SK-N-SH (cell line): ENCODE results near the gene ATL2. TPM values are rescaled to one million over a fixed set of nuclear protein-coding genes. Genes with fewer than 3 reads are reported as not detected.

Experiments used
- CTCF ChIA-PET: fragments of 300-600, 350-600 bp; formaldehyde crosslinking; extraction: SDS; loops from one replicate; lab custom pipeline; 2021; lab: Yijun Ruan, JAX
- POLR2A ChIA-PET: fragments of 350-600 bp; sonication (Branson Sonifier 250); formaldehyde crosslinking; extraction: SDS; loops from one replicate; lab custom pipeline; 2020; ENCODE audit warnings: antibody characterized with exemption, inconsistent platforms; lab: Yijun Ruan, JAX
- DNase-seq: peaks from one replicate; pipeline ENCODE4 v3.0.0; 2012
- H2AFZ ChIP-seq: fragments of 200-600 bp; sonication (generic); 2 replicates; pipeline ENCODE4 v1.8.1; 2016; ENCODE audit warnings: antibody characterized with exemption, mild to moderate bottlenecking, low read depth
- H3F3A ChIP-seq: fragments of 200-600 bp; sonication (generic); replicated peaks from 2 replicates; pipeline ENCODE3; 2016; ENCODE audit warnings: antibody characterized with exemption, mild to moderate bottlenecking; ENCODE audit not compliant: insufficient read depth
- H3K27ac ChIP-seq, 2 experiments: fragments of 200-500 bp in 1 of 2; fragments of 200-600 bp in 1 of 2; sonication (Bioruptor generic) in 1 of 2; sonication (generic), shearing (Covaris generic) in 1 of 2; 2 replicates each; pipeline versions ENCODE4 v1.5.1 to v1.6.1; 2014 to 2016; ENCODE audit warnings: low read depth in 2 of 2, inconsistent platforms in 1 of 2, low read length in 1 of 2, mild to moderate bottlenecking in 1 of 2, mixed read lengths in 1 of 2
- H3K27me3 ChIP-seq: fragments of 200-600 bp; sonication (generic), shearing (Covaris generic); 2 replicates; pipeline ENCODE4 v1.6.1; 2016; ENCODE audit warnings: mixed run types; ENCODE audit not compliant: insufficient read depth
- H3K36me3 ChIP-seq, 2 experiments: fragments of 200-500 bp in 1 of 2; fragments of 200-600 bp in 1 of 2; sonication (Bioruptor generic) in 1 of 2; sonication (generic) in 1 of 2; replicated peaks in 1 of 2; 2 replicates each; pipeline versions ENCODE3 to v1.5.1; 2014 to 2016; ENCODE audit warnings: low read length in 1 of 2, mild to moderate bottlenecking in 1 of 2; ENCODE audit not compliant: insufficient read depth in 2 of 2, control insufficient read depth in 1 of 2
- H3K4me1 ChIP-seq, 2 experiments: fragments of 200-500 bp in 1 of 2; fragments of 200-600 bp in 1 of 2; sonication (Bioruptor generic) in 1 of 2; sonication (generic), shearing (Covaris generic) in 1 of 2; 2 replicates each; pipeline versions ENCODE4 v1.5.1 to v1.6.1; 2014 to 2016; ENCODE audit warnings: low read depth in 1 of 2, low read length in 1 of 2, mixed run types in 1 of 2; ENCODE audit not compliant: insufficient read depth in 2 of 2, control insufficient read depth in 1 of 2
- H3K4me2 ChIP-seq: fragments of 200-600 bp; sonication (generic), shearing (Covaris generic); 2 replicates; pipeline ENCODE4 v1.6.1; 2017; ENCODE audit warnings: mixed run types
- H3K4me3 ChIP-seq, 2 experiments: fragments of 200-500 bp in 1 of 2; fragments of 200-600 bp in 1 of 2; sonication (Bioruptor generic) in 1 of 2; sonication (generic), shearing (Covaris generic) in 1 of 2; 2 replicates each; pipeline versions ENCODE4 v1.5.1 to v1.8.1; 2014 to 2016; ENCODE audit warnings: low read depth in 2 of 2, inconsistent platforms in 1 of 2, low read length in 1 of 2, mild to moderate bottlenecking in 1 of 2, mixed read lengths in 1 of 2, moderate library complexity in 1 of 2
- H3K79me2 ChIP-seq: fragments of 200-600 bp; sonication (generic); 2 replicates; pipeline ENCODE4 v1.8.1; 2017; ENCODE audit warnings: mild to moderate bottlenecking; ENCODE audit not compliant: insufficient read depth
- H3K9ac ChIP-seq: fragments of 200-600 bp; sonication (generic); 2 replicates; pipeline ENCODE4 v1.6.1; 2017; ENCODE audit warnings: mixed run types
- H3K9me2 ChIP-seq: fragments of 200-600 bp; sonication (generic); 2 replicates; pipeline ENCODE4 v1.6.1; 2017; ENCODE audit warnings: mixed run types
- H3K9me3 ChIP-seq: fragments of 200-600 bp; sonication (generic); 2 replicates; pipeline ENCODE4 v1.6.1; 2017; ENCODE audit warnings: mixed run types, mild to moderate bottlenecking, moderate library complexity
- H4K20me1 ChIP-seq: fragments of 200-600 bp; sonication (generic); 2 replicates; pipeline ENCODE4 v1.6.1; 2017; ENCODE audit warnings: mild to moderate bottlenecking, mixed run types; ENCODE audit not compliant: insufficient read depth
- CHD2 ChIP-seq: fragments of 150-350 bp; IDR thresholded peaks from 2 replicates; pipeline ENCODE4 v1.6.1; 2018; ENCODE audit warnings: low read length; ENCODE audit not compliant: partially characterized antibody
- ELF1 ChIP-seq: IDR thresholded peaks from 2 replicates; pipeline ENCODE4 v1.4.0; 2012
- EP300 ChIP-seq, 2 experiments: IDR thresholded peaks; 2 replicates each; pipeline versions ENCODE4 v1.4.0 to v1.6.1; 2012; ENCODE audit warnings: borderline replicate concordance in 1 of 2, low read depth in 1 of 2, low read length in 1 of 2
- FOSL2 ChIP-seq: IDR thresholded peaks from 2 replicates; pipeline ENCODE4 v1.4.0; 2012; ENCODE audit warnings: low read depth, mild to moderate bottlenecking, moderate library complexity, borderline replicate concordance
- FOXJ3 ChIP-seq: sonication (generic); formaldehyde crosslinking; IDR thresholded peaks from 2 replicates; pipeline ENCODE4 v1.5.1; 2020; ENCODE audit warnings: mild to moderate bottlenecking, missing genetic modification reagents
- FOXM1 ChIP-seq: IDR thresholded peaks from 2 replicates; pipeline ENCODE4 v1.4.0; 2012; ENCODE audit warnings: low read depth, mild to moderate bottlenecking
- JUND ChIP-seq: IDR thresholded peaks from 2 replicates; pipeline ENCODE4 v1.4.0; 2012
- MEF2A ChIP-seq: IDR thresholded peaks from 2 replicates; pipeline ENCODE4 v1.4.0; 2012; ENCODE audit warnings: low read depth, borderline replicate concordance
- MXI1 ChIP-seq: IDR thresholded peaks from 2 replicates; pipeline ENCODE4 v1.6.1; 2012; ENCODE audit warnings: mild to moderate bottlenecking, low read depth, low read length, improper control_type of control experiment
- POLR2AphosphoS5 ChIP-seq: IDR thresholded peaks from 2 replicates; pipeline ENCODE4 v1.6.1; 2012; ENCODE audit warnings: low read depth, low read length
- RXRA ChIP-seq: IDR thresholded peaks from 2 replicates; pipeline ENCODE4 v1.4.0; 2012; ENCODE audit warnings: low read depth, mild to moderate bottlenecking, borderline replicate concordance
- SIN3A ChIP-seq: IDR thresholded peaks from 2 replicates; pipeline ENCODE4 v1.6.1; 2012; ENCODE audit warnings: low read depth, mild to moderate bottlenecking, low read length, moderate library complexity, borderline replicate concordance
- SMC3 ChIP-seq: IDR thresholded peaks from 2 replicates; pipeline ENCODE4 v1.6.1; 2012; ENCODE audit warnings: low read depth, low read length, improper control_type of control experiment
- TCF12 ChIP-seq: IDR thresholded peaks from 2 replicates; pipeline ENCODE4 v1.4.0; 2012
- WGBS: methylation state at CpG from one replicate; pipeline ENCODE4 v1.1.6; 2017; ENCODE audit warnings: low lambda C conversion rate; 5-methylcytosine and 5-hydroxymethylcytosine counted together
- polyA plus RNA-seq, 3 experiments: library from polyadenylated mRNA; depleted of rRNA; stranded (reverse); fragments of >200 nt; gene quantifications; 2 replicates each; pipeline ENCODE4 v1.2.3, GENCODE V29; 2012
- TF ChIP-seq, protein P1 (sequence below): fragments of 150-350 bp; IDR thresholded peaks from 2 replicates; pipeline ENCODE4 v1.6.1; 2016; ENCODE audit warnings: mild to moderate bottlenecking, low read depth, low read length
- TF ChIP-seq, protein P2 (sequence below): fragments of 200-600 bp; sonication (generic); IDR thresholded peaks from 2 replicates; pipeline ENCODE4 v1.6.1; 2017; ENCODE audit warnings: antibody characterized with exemption, mild to moderate bottlenecking, moderate library complexity
- TF ChIP-seq, protein P3 (sequence below): IDR thresholded peaks from 2 replicates; pipeline ENCODE4 v1.6.1; 2012; ENCODE audit warnings: mild to moderate bottlenecking, low read depth, low read length, moderate library complexity
- TF ChIP-seq, protein P4 (sequence below): fragments of 150-350 bp; IDR thresholded peaks from 2 replicates; pipeline ENCODE4 v1.6.1; 2017; ENCODE audit warnings: antibody characterized with exemption, low read length, low read depth, borderline replicate concordance
- TF ChIP-seq, protein P5 (sequence below): IDR thresholded peaks from 2 replicates; pipeline ENCODE4; 2012

Gene ATL2
- polyA plus RNA-seq, 1 of the 3 experiments (the other 2 are of a cell fraction) = 55.8 TPM

DNA sequence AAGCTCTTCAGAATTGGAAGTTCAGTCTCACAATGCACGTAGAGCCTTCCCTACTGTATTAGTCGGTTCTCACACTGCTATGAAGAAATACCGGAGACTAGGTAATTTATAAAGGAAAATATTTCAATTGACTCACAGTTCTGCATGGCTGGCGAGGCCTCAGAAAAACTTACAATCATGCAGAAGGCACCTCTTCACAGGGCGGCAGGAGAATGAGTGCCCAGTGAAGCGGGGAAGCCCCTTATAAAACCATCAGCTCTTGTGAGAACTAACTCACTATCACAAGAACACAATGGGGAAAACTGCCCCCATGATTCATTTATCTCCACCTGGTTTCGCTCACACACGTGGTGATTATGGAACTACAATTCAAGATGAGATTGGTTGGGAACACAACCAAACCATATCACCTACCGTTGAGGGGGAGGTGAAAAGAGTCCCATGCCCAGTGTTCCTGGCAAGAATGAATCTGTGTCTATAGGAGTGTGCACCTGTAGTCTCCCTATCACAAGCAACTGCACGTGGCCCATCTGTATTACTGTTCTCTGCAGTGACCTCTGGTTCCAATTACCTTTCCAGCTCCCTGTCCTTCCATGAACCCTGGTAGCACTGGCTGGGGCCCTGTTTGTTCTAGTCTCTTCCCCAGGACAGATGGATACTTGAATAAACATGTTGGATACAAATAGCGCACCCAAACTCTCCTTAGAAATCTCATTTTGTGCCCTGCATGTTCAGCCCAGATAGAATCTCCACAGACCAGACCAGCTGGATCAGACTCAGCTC lies 44.4 kb upstream of the ATL2 start:
- no peak for DNase-seq
- H3K79me2 ChIP-seq = no peaks in the 10 kb centered on the region
- no peak overlapping the region for H3K9ac ChIP-seq
- TF ChIP-seq, protein P1, sequence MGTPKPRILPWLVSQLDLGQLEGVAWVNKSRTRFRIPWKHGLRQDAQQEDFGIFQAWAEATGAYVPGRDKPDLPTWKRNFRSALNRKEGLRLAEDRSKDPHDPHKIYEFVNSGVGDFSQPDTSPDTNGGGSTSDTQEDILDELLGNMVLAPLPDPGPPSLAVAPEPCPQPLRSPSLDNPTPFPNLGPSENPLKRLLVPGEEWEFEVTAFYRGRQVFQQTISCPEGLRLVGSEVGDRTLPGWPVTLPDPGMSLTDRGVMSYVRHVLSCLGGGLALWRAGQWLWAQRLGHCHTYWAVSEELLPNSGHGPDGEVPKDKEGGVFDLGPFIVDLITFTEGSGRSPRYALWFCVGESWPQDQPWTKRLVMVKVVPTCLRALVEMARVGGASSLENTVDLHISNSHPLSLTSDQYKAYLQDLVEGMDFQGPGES = no peak
- TF ChIP-seq TCF12 (no peak), JUND (no peak), RXRA (no peak), FOSL2 (no peak), EP300 (IDR thresholded peaks at IDR 0.05; ENCODE audit: borderline replicate concordance in 1 of 2, low read depth in 1 of 2, low read length in 1 of 2) (no peak), FOXM1 (no peak), SMC3 (no peak), SIN3A (no peak), POLR2AphosphoS5 (no peak), ELF1 (no peak), MEF2A (no peak), MXI1 (no peak), FOXJ3 (CRISPR knock-in tag) (no peak), CHD2 (no peak)
- TF ChIP-seq, protein P2, sequence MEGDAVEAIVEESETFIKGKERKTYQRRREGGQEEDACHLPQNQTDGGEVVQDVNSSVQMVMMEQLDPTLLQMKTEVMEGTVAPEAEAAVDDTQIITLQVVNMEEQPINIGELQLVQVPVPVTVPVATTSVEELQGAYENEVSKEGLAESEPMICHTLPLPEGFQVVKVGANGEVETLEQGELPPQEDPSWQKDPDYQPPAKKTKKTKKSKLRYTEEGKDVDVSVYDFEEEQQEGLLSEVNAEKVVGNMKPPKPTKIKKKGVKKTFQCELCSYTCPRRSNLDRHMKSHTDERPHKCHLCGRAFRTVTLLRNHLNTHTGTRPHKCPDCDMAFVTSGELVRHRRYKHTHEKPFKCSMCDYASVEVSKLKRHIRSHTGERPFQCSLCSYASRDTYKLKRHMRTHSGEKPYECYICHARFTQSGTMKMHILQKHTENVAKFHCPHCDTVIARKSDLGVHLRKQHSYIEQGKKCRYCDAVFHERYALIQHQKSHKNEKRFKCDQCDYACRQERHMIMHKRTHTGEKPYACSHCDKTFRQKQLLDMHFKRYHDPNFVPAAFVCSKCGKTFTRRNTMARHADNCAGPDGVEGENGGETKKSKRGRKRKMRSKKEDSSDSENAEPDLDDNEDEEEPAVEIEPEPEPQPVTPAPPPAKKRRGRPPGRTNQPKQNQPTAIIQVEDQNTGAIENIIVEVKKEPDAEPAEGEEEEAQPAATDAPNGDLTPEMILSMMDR = no peak
- TF ChIP-seq, protein P3, sequence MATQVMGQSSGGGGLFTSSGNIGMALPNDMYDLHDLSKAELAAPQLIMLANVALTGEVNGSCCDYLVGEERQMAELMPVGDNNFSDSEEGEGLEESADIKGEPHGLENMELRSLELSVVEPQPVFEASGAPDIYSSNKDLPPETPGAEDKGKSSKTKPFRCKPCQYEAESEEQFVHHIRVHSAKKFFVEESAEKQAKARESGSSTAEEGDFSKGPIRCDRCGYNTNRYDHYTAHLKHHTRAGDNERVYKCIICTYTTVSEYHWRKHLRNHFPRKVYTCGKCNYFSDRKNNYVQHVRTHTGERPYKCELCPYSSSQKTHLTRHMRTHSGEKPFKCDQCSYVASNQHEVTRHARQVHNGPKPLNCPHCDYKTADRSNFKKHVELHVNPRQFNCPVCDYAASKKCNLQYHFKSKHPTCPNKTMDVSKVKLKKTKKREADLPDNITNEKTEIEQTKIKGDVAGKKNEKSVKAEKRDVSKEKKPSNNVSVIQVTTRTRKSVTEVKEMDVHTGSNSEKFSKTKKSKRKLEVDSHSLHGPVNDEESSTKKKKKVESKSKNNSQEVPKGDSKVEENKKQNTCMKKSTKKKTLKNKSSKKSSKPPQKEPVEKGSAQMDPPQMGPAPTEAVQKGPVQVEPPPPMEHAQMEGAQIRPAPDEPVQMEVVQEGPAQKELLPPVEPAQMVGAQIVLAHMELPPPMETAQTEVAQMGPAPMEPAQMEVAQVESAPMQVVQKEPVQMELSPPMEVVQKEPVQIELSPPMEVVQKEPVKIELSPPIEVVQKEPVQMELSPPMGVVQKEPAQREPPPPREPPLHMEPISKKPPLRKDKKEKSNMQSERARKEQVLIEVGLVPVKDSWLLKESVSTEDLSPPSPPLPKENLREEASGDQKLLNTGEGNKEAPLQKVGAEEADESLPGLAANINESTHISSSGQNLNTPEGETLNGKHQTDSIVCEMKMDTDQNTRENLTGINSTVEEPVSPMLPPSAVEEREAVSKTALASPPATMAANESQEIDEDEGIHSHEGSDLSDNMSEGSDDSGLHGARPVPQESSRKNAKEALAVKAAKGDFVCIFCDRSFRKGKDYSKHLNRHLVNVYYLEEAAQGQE = no peak
- TF ChIP-seq, protein P4, sequence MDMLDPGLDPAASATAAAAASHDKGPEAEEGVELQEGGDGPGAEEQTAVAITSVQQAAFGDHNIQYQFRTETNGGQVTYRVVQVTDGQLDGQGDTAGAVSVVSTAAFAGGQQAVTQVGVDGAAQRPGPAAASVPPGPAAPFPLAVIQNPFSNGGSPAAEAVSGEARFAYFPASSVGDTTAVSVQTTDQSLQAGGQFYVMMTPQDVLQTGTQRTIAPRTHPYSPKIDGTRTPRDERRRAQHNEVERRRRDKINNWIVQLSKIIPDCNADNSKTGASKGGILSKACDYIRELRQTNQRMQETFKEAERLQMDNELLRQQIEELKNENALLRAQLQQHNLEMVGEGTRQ = no peak
- TF ChIP-seq, protein P5, sequence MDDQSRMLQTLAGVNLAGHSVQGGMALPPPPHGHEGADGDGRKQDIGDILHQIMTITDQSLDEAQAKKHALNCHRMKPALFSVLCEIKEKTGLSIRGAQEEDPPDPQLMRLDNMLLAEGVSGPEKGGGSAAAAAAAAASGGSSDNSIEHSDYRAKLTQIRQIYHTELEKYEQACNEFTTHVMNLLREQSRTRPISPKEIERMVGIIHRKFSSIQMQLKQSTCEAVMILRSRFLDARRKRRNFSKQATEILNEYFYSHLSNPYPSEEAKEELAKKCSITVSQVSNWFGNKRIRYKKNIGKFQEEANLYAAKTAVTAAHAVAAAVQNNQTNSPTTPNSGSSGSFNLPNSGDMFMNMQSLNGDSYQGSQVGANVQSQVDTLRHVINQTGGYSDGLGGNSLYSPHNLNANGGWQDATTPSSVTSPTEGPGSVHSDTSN = no peak
- H2AFZ ChIP-seq = no peak overlapping the region
- H3K9me3 ChIP-seq = no peaks in the 10 kb centered on the region
- H3K36me3 ChIP-seq = no peaks in the 10 kb centered on the region
- CTCF ChIA-PET = interaction anchor here (0.6 to 1.5 kb wide), 4 partner anchors 16 to 345 kb away, joined by 3 to 4 read pairs (median 3); no protein-coding TSS in a partner anchor
- H3K4me2 ChIP-seq = no peak overlapping the region
- no peaks in the 10 kb centered on the region for H4K20me1 ChIP-seq
- no peaks in the 10 kb centered on the region for H3F3A ChIP-seq
- H3K4me3 ChIP-seq = no peak overlapping the region
- POLR2A ChIA-PET = no interaction called here
- no peak overlapping the region for H3K27ac ChIP-seq
- peaks cover 14% of the 10 kb centered on the region; the same call in 1 of the 2 replicates for H3K27me3 ChIP-seq
- whole genome bisulfite sequencing = 72% methylated on average over 11 of the region's 11 CpGs
- no peaks in the 10 kb centered on the region for H3K9me2 ChIP-seq
- H3K4me1 ChIP-seq = peaks cover 0 to 5% of the 10 kb centered on the region in 2 experiments; a peak in 1 of 4 replicates
